ENCODE data around the gene EDIL3. TPM values are rescaled to one million over a fixed set of nuclear protein-coding genes. Genes with fewer than 3 reads are reported as not detected.

The EDIL3 gene
- total and polyA plus RNA-seq, 9 of the 15 experiments (the other 6 are each of a cell fraction or from before 2014, with no cell fraction given) = 0.09 TPM; not detected in 8

- no peaks in the 10 kb centered on the region for H3K79me2 ChIP-seq (ENCODE audit: control insufficient read depth, insufficient read depth, low read length)
- no peaks in the 10 kb centered on the region for H4K20me1 ChIP-seq (replicated peaks; ENCODE audit: control insufficient read depth, insufficient read depth, low read length)
- CTCF ChIA-PET (ENCODE audit: low intra/inter-chr PET ratio) = no interaction called here
- no peak overlapping the region for H3K27ac ChIP-seq (ENCODE audit: extremely low read depth, low read depth, low read length)
- 0% methylated on average over 1 of the region's 1 CpG for WGBS (ENCODE audit: insufficient coverage, low coverage, missing lambda C conversion rate)
- H2AFZ ChIP-seq (ENCODE audit: low read depth, low read length) = no peak overlapping the region
- DNase-seq (ENCODE audit: extremely low read depth in 1 of 4, low spot score in 3 of 4) = no peak
- H3K4me2 ChIP-seq (ENCODE audit: insufficient read depth, low read length) = no peak overlapping the region
- no peaks in the 10 kb centered on the region for H3K9me1 ChIP-seq (ENCODE audit: control insufficient read depth, insufficient read depth, low read length)
- H3K9ac ChIP-seq (ENCODE audit: insufficient read depth in 1 of 2, low read depth in 2 of 2, low read length in 2 of 2) = no peak overlapping the region
- in situ Hi-C loops (cut with MboI) (no loop called here), intact Hi-C loops (cut with micrococcal nuclease) (no loop called here)
- FAIRE-seq = no peak
- BruUV-seq (replicated peaks) = no TSS peak
- no peaks in the 10 kb centered on the region for H3K36me3 ChIP-seq (ENCODE audit: control insufficient read depth, insufficient read depth, low read length)
- no peak overlapping the region for H3K4me3 ChIP-seq
- ATAC-seq = no peak
- no peaks in the 10 kb centered on the region for H3K4me1 ChIP-seq (replicated peaks in 1 of 2; ENCODE audit: control insufficient read depth in 2 of 2, insufficient read depth in 2 of 2, low read length in 2 of 2)
- H3K9me3 ChIP-seq (replicated peaks; ENCODE audit: control insufficient read depth, insufficient read depth, low read depth, low read length) = no peaks in the 10 kb centered on the region
- POLR2A ChIA-PET = no interaction called here
- TF ChIP-seq STAT6 (CRISPR knock-in tag; IDR thresholded peaks at IDR 0.05) (no peak), KDM2B (CRISPR knock-in tag; IDR thresholded peaks at IDR 0.05) (no peak), AFF4 (CRISPR knock-in tag; IDR thresholded peaks at IDR 0.05) (no peak), ZSCAN29 (IDR thresholded peaks at IDR 0.05) (no peak), E2F5 (CRISPR knock-in tag; IDR thresholded peaks at IDR 0.05) (no peak), IRF2 (CRISPR knock-in tag; IDR thresholded peaks at IDR 0.05) (no peak), ZNF830 (CRISPR knock-in tag; IDR thresholded peaks at IDR 0.05) (no peak), IRF1 (CRISPR knock-in tag; IDR thresholded peaks at IDR 0.05; ENCODE audit: borderline replicate concordance) (no peak), PYGO2 (tag; IDR thresholded peaks at IDR 0.05) (no peak), ETS2 (tag; IDR thresholded peaks at IDR 0.05; ENCODE audit: borderline replicate concordance, poor library complexity, severe bottlenecking) (no peak), ZNF121 (CRISPR knock-in tag; conservative IDR thresholded peaks at IDR 0.05) (no peak), ETV5 (CRISPR knock-in tag; IDR thresholded peaks at IDR 0.05; ENCODE audit: low read depth) (no peak)
- H3K27me3 ChIP-seq (ENCODE audit: control insufficient read depth in 2 of 2, insufficient read depth in 2 of 2, low read length in 2 of 2) = no peaks in the 10 kb centered on the region
Observed at GRCh38 chr5:84213212-84213611, 171.5 kb downstream of the EDIL3 start.

Measured in K562 (cell line).